Amniotic epithelial cell (primary cell): ENCODE results near the gene ABCA7.
"Not testable (repeated sequence)": the region's sequence is repeated elsewhere in the genome, so short reads cannot be mapped to it uniquely, and the experiment has no call there.

Source experiments
- DNase-seq: peaks from one replicate; pipeline ENCODE4 v3.0.0-alpha.2; 2010; ENCODE audit warnings: low read depth

ABCA7 gene

DNA sequence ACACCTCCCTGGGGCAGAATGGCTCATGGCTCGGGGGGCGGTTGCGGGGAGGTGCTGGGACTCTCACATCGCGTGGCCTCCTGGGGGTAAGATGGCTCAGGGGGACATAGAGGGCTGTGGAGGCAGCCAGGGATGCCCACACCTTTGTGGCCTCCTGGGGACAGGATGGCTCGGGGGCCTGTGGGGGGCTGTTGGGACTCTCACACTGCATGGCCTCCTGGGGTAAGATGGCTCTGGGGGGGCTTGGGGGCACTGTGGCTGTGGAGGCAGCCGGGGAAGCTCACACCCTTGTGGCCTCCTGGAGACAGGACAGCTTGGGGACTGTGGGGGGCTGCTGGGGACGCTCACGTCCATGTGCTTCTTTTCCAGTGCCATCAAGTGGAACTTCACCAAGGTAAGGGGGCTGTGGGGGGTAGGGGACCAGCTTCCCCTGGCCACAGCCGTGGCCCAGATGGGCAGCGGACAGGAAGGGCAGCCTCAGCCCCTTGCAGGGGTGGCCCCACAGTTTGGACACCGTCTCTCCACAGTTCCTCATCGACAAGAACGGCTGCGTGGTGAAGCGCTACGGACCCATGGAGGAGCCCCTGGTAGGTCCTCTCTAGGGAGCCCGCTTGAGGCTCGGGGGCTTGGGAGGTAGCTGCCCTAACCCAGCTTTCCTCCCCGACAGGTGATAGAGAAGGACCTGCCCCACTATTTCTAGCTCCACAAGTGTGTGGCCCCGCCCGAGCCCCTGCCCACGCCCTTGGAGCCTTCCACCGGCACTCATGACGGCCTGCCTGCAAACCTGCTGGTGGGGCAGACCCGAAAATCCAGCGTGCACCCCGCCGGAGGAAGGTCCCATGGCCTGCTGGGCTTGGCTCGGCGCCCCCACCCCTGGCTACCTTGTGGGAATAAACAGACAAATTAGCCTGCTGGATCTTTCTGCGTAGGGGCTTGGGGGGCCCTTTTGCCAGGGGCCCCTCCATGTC is 66.2 kb downstream of the ABCA7 start:
- no peak for DNase-seq

DNA sequence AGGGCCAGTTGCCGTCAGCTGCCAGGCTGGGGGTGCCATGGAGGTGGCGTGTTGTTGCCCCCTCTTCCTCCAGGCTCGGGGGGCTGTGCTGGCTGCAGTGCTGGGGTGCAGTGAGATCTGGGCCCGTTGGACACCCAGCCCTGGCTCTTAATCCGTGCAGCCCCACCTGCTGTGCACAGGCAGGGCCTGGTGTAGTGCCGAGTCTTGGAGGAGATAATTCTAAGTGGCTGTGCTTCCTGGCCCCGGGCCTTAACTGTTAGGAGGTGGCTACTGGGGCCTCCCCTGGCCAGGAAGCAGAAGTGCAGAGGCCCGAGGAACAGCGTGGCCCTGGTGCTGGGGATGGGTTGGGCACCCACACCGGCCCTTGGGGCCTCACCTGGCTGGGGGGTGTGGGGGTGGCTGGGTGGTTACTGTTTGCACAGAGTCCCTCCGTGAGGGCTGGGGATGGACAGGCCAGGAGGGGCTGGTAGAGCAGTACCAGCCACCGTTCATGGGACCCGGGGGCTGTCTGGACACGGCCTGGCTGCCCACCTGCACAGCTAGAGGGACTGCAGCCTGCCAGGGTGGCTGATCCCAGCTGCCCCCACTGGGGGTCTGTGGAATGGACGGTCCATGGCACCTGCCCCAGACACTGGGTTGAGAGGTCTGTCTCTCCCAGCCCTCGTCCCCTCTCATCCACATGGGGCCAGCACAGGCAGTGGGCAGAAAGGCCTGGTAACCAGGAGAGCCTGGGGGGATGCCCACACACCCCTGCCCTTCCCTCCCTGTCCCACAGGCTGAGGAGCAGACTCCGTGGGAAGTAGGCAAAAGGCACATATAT is 67.1 kb downstream of the ABCA7 start:
- DNase-seq, result peak; percentile 57

DNA sequence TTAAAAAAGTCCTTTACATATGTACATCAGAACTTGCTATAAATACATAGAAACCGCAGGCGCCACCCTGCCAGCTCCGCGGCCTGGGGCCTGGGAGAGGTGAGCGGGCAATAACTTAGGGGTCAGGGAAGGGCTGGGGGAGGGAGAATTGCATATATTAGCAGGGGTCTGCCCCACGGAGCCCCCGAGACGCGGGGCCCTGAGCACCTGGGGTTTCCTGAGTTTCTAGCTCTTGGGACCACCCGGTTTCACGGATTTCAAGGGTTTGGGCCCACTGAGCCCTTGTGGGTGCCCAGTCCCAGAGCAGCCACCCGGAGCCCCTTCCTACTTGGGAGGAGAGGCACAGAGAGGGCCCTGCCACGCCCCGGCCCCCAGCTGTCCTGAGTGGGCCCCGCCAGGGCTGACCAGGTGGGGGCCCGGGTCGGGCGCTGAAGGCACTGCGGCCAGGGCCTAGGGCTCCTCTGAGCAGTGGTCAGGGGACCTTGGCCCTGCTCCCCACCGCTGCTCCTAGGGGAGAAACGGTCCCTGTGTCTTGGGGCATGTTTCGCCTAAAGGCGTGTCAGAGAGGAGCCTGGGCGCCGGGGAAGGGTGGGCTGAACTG is 67.9 kb downstream of the ABCA7 start:
- DNase-seq, result no peak

DNA sequence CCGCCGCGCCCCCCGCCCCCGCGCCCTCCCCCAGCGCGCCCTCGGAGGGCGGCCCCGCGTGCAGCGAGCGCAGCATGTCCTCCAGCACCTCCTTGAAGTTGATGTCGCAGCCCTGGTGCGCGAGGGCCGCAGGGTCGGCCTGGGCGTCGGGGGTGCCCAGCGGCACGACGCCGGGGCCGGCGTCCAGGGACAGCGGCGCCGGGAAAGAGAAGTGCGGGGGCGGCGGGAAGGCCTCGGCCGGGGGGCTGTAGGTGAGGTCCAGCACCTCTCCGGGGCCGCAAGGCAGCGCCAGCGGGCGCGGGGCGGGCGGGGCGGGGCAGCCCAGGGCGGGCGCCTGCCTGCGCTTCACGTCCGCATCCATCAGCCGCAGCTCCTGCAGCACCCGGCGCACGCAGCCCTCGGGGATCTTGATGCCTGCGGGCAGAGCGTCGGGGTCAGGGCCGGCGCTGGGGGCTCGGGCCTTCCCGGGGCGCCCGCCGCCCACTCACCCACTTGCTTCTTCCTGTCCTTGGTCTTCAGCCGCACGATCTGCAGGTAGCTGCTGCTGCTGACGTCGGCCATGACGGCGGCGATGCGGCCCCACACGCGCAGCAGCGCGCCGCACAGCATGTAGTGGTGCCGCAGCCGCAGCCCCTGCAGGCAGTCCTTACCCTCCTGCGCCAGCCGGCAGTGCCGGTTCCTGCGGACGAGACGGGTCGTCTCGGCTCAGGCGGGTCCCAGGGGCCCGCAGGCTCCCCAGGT is 68.6 kb downstream of the ABCA7 start:
- DNase-seq, result no peak

DNA sequence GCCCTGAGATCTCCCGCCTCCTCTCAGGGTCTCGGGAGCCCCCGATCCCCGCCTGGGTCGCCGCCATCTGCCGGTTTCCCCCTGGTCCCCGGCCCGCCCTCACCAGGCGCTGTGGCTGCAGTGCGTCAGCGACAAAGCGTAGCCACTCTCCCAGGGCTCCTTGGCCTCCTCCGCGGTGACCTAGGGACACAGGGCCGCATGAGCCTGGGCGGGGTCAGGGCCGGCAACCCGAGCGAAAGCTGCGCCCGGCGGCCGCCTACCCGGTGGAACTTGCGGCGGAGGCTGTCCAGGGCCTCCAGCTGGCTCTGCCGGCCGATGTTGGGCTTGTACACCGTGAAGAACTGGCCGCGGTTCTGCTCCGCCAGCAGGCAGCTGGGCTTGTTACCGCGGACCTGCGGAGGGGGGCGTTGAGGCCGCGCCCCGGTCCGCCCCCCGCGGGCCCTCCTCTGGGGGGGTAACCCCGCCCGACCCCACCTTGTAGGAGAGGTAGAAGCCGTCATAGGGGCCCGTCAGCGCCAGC is 69.2 kb downstream of the ABCA7 start:
- no peak for DNase-seq

DNA sequence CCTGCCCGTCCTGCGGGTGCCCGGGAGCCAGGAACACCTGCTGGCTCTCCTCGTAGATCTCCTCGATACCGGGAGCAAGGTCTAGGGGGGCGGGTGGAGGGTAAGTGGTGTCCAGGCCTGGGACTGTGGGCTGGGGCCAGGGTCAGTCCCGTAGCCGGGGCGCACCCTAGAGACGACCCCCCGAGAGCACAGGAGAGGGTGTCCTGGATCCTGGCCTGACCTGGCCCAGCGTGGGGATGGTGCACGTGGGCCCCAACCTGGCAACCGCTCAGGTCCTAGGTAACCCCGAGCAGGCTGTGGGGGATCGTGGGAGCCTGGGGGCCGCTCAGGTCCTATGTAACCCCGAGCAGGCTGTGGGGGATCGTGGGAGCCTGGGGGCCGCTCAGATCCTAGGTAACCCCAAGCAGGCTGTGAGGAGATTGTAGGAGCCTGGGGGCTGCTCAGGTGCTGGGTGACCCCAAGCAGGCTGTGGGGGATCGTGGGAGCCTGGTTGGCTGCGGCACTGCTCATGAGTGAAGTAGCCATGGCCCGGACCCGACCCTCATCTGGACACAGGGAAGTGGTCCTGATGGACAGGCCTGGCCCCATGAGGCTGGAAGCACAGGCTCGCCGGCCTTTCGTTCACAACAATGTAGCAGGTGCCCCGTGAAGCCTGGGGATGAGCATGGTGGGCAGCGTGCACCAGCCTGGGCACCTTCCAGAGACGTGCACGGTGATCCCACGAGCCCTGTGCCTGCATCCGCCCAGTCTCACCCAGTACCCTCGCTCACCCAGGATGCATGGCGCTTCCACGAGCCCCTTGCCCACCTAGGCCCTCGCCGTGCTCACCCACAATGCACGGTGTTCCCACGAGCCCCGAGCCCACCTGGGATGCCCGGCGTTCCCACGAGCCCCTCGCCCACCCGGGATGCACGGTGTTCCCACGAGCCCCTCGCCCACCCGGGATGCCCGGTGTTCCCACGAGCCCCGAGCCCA is 70.1 kb downstream of the ABCA7 start:
- DNase-seq, result no peak

- DNase-seq, result no peak
Measured at GRCh38 chr19:1110809-1111640, 71.1 kb downstream of the ABCA7 start.

DNA sequence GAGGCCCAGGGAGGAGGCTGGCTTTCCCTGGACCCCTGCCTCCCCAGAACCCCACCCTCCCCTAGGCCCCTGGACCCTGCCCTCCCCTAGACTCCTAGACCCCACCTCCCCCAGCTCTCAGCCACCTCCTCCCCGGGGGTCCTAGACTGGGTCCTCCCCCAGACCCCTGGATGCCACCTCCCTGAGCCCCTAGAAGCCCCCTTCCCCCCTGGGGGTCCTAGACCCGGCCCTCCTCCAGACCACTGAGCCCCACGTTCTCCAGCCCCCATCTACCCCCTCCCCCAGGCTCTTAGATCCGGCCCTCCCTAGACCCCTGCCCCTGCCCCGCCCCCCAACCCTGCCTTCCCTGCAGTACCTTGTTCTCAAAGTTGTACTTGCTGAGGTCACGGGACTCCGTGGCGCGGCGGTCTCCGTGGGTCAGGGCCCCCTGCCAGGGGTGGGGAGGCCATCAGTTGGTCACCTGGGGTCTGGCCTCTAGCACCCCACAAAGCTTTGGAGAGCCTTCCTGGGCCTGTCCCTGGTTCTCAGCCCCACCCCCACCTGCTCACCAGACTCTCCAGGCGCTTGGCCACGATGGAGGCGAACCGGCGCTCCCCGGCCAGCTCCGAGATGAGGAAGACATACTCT is 71.8 kb downstream of the ABCA7 start:
- DNase-seq, result no peak

DNA sequence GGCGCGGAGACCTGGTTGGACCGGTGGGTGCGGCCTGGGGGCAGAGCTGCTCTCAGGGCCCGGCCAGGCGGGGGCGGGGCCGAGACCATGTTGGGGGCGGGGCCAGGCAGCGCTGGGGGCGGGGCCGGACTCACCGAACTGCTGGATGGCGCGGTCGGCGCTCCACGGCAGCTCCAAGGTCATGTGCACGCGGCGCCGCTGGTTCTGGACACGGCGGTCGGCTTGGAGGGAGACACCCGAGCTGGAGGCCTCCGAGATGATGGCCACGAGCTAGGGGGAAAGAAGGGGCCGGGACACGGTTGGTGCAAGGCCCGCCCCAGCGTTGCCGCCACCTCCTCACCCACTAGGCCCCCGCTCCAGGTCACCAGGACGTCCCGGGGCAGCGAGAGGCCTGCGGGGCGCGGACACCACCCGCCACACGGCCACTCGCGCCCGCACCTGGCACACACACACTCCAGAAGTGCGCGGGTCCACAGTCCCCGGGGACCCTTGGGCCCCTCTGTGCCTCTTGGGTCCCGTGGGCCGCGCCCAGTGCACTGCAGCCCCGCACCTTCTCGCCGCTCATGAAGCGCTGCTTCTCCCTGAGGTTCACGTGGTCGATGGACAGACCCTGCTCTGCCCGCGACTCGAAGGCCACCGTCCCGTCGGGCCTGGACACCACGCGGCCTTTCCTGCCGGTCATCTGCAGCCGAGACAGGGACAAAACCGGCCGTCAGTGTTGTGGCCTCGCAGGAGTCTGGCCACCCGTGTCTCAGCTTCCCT is 72.5 kb downstream of the ABCA7 start:
- DNase-seq, result peak; percentile 68

DNA sequence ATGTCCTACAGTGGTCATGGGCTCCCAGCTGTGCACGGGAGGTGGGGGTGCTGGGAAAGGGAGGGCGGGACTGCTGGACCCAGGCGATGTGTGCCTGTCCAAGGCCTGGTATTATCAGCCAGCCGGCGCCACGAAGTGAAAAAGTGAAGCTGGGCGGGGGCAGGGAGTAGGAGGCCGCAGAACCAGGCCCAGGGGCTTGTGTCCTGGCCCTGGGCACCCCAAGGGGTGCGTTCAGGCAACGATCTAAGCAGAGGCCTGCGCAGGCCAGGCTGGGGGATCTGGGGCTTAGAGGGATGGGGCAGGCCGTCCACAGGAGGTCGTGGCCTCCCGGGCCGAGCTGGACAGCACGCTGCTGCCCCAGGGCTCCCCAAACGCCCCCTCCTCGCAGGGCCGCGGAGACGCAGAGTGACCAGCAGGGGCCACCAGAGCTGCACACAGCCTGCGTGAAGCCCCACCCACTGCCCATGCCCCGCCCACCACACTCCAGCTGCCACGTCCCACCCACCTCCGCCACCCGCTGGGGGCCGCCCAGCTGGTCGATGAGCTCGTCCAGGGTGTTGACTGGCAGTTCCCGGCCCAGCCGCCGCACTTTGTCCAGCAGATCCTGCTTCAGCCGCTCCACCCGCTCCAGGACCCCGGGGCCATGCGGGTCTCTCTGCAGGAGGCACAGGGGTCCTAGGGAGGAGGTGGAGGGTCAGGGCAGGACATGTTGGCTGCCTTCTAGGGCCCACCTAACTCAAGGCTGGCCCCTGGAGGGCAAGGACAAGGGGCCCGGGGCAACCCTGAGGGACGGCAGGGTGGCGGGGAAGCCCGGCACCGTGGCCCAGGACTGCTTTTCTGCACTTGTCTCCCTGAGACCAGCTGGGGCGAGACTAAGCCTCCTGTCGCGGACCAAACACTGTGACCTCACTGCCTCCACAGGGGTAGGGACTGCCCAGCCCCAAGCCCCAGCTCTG is 73.4 kb downstream of the ABCA7 start:
- peak; percentile 92 for DNase-seq

DNA sequence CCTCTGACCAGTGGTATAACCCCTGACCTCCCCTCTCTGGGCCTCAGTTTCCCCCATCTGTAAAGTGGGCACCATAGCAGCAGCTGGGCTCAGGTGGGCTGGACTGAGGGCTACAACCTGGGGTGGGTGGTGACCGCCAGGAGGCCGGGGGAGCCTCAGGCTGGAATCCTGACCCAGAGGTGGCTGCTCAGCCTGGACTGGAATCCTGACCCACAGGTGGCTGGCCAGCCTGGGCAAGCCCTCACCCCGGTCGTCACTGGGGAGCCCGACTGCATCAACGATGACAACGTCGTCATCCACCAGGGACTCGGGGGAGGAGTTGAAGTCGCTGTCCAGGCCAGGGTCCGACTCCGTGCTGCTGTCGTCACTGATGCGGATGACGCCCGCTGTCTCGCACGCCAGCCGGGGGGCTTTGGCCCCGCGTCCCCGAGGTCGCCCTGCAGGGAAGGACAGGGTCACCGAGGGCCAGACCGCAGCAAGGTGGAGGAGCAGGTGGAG is 74.1 kb downstream of the ABCA7 start:
- no peak for DNase-seq

GRCh38 chr19:1114728-1115127 is 74.8 kb downstream of the ABCA7 start:
- not testable (repeated sequence) for DNase-seq
